Hepatocyte (in vitro differentiated cells): ENCODE measurements around the gene TLN1. TPM values are rescaled to one million over a fixed set of nuclear protein-coding genes. Genes with fewer than 3 reads are reported as not detected.

Experiments used
- DNase-seq: peaks from one replicate; pipeline ENCODE4 v3.0.0-alpha.2; 2016; ENCODE audit warnings: low spot score
- H2AFZ ChIP-seq: fragments of 200-600 bp; sonication (generic); 2 replicates; pipeline ENCODE4 v1.6.0; 2016; ENCODE audit warnings: antibody characterized with exemption, mild to moderate bottlenecking
- H3K27ac ChIP-seq: fragments of 200-600 bp; sonication (generic); 2 replicates; pipeline ENCODE4 v1.5.1; 2016; ENCODE audit warnings: mild to moderate bottlenecking
- H3K27me3 ChIP-seq: fragments of 200-600 bp; sonication (generic); 2 replicates; pipeline ENCODE4 v1.6.1; 2016
- H3K36me3 ChIP-seq: fragments of 200-600 bp; sonication (generic); replicated peaks from 2 replicates; pipeline ENCODE4 v1.5.1; 2016; ENCODE audit warnings: low read depth; ENCODE audit not compliant: insufficient read depth
- H3K4me1 ChIP-seq: fragments of 200-600 bp; sonication (generic); 2 replicates; pipeline ENCODE4 v1.5.1; 2016; ENCODE audit warnings: mild to moderate bottlenecking, moderate library complexity; ENCODE audit not compliant: insufficient read depth
- H3K4me2 ChIP-seq: fragments of 200-600 bp; sonication (generic); 2 replicates; pipeline ENCODE4 v1.6.0; 2016
- H3K4me3 ChIP-seq: fragments of 200-600 bp; sonication (generic); 2 replicates; pipeline ENCODE4 v1.5.1; 2016; ENCODE audit warnings: mild to moderate bottlenecking
- H3K79me2 ChIP-seq: fragments of 200-600 bp; sonication (generic); 2 replicates; pipeline ENCODE4 v1.6.0; 2017; ENCODE audit warnings: mild to moderate bottlenecking
- H3K9me2 ChIP-seq: fragments of 200-600 bp; sonication (generic); replicated peaks from 2 replicates; pipeline ENCODE4 v1.6.0; 2017; ENCODE audit warnings: mild to moderate bottlenecking; ENCODE audit not compliant: insufficient read depth
- H3K9me3 ChIP-seq: fragments of 200-600 bp; sonication (generic); 2 replicates; pipeline ENCODE4 v1.5.1; 2016; ENCODE audit warnings: low read depth, mild to moderate bottlenecking
- H4K20me1 ChIP-seq: fragments of 200-600 bp; sonication (generic); 2 replicates; pipeline ENCODE4 v1.6.0; 2016; ENCODE audit warnings: mild to moderate bottlenecking; ENCODE audit not compliant: insufficient read depth, poor library complexity, severe bottlenecking
- EZH2 ChIP-seq: fragments of 200-600 bp; sonication (generic); IDR thresholded peaks from 2 replicates; pipeline ENCODE4 v1.6.1; 2016; ENCODE audit warnings: antibody characterized with exemption, mild to moderate bottlenecking, borderline replicate concordance
- EZH2phosphoT487 ChIP-seq: fragments of 200-600 bp; sonication (generic); IDR thresholded peaks from one replicate; pipeline ENCODE4 v1.6.1; 2018; ENCODE audit warnings: antibody characterized with exemption, mild to moderate bottlenecking, low read depth, moderate library complexity; ENCODE audit not compliant: unreplicated experiment, severe bottlenecking
- WGBS: methylation state at CpG from one replicate; pipeline ENCODE4 v1.1.6; 2016; ENCODE audit warnings: low lambda C conversion rate; ENCODE audit errors: missing lambda C conversion rate; 5-methylcytosine and 5-hydroxymethylcytosine counted together
- polyA plus RNA-seq: library from polyadenylated mRNA; unstranded; fragments of >200 nt; fragmentation: Nextera tagmentation; extraction: Ambion mirVana; gene quantifications from 2 replicates; pipeline ENCODE4 v1.2.1, GENCODE V29; 2016
- total RNA-seq: library from RNA; depleted of rRNA; stranded (reverse); fragments of >200 nt; gene quantifications from 2 replicates; pipeline ENCODE4 v1.2.3, GENCODE V29; 2014
- TF ChIP-seq, protein P1 (sequence below): fragments of 200-600 bp; sonication (generic); IDR thresholded peaks from 2 replicates; pipeline ENCODE4 v1.5.1; 2016; ENCODE audit warnings: antibody characterized with exemption, mild to moderate bottlenecking; ENCODE audit not compliant: poor library complexity

TLN1 gene
- total and polyA plus RNA-seq, 2 experiments from 2014 or later = 70.5 to 113 TPM

DNA sequence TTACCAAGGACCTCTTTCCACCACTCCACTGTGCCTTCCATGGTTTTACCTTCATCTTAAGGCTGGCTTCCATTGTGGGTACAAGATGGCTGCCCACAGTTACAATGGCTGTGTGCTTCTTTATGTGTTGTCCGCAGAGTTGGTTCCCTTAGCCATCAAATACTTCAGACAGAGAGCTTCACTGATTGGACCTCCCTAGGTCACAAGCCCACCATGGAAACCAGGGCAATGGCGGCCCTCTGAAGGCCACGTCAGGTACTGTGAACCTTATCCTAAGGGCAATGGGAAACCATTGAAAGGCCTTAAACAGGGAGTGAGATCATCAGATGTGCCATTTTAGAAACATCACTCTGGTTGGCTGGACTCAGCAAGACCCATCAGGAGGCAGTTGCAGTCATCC, 64.1 kb downstream of the TLN1 start:
- H3K9me3 ChIP-seq = no peaks in the 10 kb centered on the region
- TF ChIP-seq EZH2phosphoT487 = no peak
- TF ChIP-seq EZH2 = no peak
- TF ChIP-seq, protein P1, sequence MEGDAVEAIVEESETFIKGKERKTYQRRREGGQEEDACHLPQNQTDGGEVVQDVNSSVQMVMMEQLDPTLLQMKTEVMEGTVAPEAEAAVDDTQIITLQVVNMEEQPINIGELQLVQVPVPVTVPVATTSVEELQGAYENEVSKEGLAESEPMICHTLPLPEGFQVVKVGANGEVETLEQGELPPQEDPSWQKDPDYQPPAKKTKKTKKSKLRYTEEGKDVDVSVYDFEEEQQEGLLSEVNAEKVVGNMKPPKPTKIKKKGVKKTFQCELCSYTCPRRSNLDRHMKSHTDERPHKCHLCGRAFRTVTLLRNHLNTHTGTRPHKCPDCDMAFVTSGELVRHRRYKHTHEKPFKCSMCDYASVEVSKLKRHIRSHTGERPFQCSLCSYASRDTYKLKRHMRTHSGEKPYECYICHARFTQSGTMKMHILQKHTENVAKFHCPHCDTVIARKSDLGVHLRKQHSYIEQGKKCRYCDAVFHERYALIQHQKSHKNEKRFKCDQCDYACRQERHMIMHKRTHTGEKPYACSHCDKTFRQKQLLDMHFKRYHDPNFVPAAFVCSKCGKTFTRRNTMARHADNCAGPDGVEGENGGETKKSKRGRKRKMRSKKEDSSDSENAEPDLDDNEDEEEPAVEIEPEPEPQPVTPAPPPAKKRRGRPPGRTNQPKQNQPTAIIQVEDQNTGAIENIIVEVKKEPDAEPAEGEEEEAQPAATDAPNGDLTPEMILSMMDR = no peak
- H3K79me2 ChIP-seq = no peaks in the 10 kb centered on the region
- no peaks in the 10 kb centered on the region for H4K20me1 ChIP-seq
- H3K4me1 ChIP-seq = peaks cover 20% of the 10 kb centered on the region
- H3K27ac ChIP-seq = no peak overlapping the region
- H3K4me2 ChIP-seq = no peak overlapping the region
- WGBS = 98% methylated on average over 3 of the region's 3 CpGs
- no peaks in the 10 kb centered on the region for H3K36me3 ChIP-seq
- no peak for DNase-seq
- no peak overlapping the region for H2AFZ ChIP-seq
- H3K9me2 ChIP-seq = no peaks in the 10 kb centered on the region
- H3K4me3 ChIP-seq = no peak overlapping the region
- no peaks in the 10 kb centered on the region for H3K27me3 ChIP-seq

DNA sequence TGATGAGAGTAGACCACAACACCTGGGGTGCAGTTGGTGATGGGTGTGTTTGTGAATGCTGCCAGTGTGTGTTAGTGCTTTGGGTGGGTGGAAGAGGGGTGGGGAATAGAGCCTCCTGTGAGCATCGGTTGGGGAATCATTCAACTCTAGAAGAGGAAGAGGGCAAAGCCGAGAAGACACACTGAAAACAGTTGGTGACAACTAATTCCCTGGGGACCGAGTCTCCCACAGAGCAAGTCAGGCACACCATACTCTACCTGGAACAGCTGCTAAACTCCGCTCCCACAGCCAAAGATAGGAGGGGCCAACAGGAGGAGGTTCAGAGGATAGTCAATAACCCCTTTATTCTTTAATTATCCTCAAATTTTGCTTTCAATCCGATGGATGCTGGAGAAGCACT, 65.4 kb downstream of the TLN1 start:
- H4K20me1 ChIP-seq = no peaks in the 10 kb centered on the region
- no peaks in the 10 kb centered on the region for H3K9me3 ChIP-seq
- no peaks in the 10 kb centered on the region for H3K79me2 ChIP-seq
- no peak overlapping the region for H3K4me3 ChIP-seq
- no peaks in the 10 kb centered on the region for H3K27me3 ChIP-seq
- no peak overlapping the region for H2AFZ ChIP-seq
- H3K4me2 ChIP-seq = no peak overlapping the region
- TF ChIP-seq EZH2phosphoT487 (no peak), EZH2 (no peak)
- TF ChIP-seq, protein P1 = no peak
- no peak overlapping the region for H3K27ac ChIP-seq
- no peaks in the 10 kb centered on the region for H3K36me3 ChIP-seq
- peaks cover 20% of the 10 kb centered on the region for H3K4me1 ChIP-seq
- no peaks in the 10 kb centered on the region for H3K9me2 ChIP-seq
- WGBS = 90% methylated on average over 5 of the region's 5 CpGs
- no peak for DNase-seq

DNA sequence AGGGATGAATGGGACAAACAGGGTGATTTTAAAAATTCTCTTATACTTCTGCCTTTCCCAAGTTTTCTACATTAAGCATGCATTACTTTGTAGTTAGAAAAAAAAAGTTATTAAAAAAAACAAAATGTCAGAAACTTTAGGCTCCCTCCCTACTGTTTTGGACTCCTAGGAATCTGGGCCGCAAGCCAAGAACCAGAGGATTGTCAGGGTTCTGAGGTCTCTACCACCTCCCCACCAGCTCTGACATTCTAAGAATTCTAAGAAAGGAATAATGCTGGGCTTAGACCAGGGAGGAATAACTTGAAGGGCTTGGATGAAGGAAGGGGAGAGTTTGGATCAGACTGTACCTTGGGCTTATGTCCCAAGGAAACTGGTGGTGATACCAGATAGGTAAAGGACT, 66.0 kb downstream of the TLN1 start:
- Histone ChIP-seq H3K9me2 (no peaks in the 10 kb centered on the region), H3K4me1 (peaks cover 20% of the 10 kb centered on the region), H3K27ac (no peak overlapping the region), H3K36me3 (no peaks in the 10 kb centered on the region), H3K4me3 (no peak overlapping the region), H3K79me2 (no peaks in the 10 kb centered on the region), H3K4me2 (no peak overlapping the region), H3K9me3 (no peaks in the 10 kb centered on the region), H2AFZ (no peak overlapping the region), H3K27me3 (no peaks in the 10 kb centered on the region), H4K20me1 (no peaks in the 10 kb centered on the region)
- TF ChIP-seq, protein P1 = no peak
- no peak for TF ChIP-seq EZH2
- no peak for TF ChIP-seq EZH2phosphoT487
- 95% methylated on average over 1 of the region's 1 CpG for WGBS
- no peak for DNase-seq

DNA sequence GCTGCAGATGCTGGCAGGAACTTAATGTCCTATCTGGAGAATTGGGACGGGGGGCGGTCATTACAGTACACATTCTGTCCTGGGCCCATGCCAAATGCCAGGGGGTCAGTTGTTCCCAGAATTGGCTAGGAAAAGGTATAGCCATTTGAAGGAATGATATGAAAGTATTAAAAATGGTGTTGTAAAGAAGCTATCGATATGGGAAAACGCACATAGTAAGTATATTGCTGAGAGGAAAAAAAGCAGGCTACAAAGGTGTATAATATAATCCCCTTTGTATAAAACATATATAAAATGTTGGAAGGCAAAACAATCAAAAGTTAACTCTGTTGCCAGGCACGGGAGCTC, 66.5 kb downstream of the TLN1 start:
- Histone ChIP-seq H3K4me1 (peaks cover 20% of the 10 kb centered on the region), H3K79me2 (no peaks in the 10 kb centered on the region), H3K9me2 (no peaks in the 10 kb centered on the region), H3K9me3 (no peaks in the 10 kb centered on the region), H3K27ac (no peak overlapping the region), H3K4me2 (peak overlapping the region; percentile 98), H3K4me3 (peak overlapping the region; percentile 82), H3K36me3 (no peaks in the 10 kb centered on the region), H2AFZ (peak overlapping the region; percentile 51), H3K27me3 (no peaks in the 10 kb centered on the region), H4K20me1 (no peaks in the 10 kb centered on the region)
- WGBS = 61% methylated on average over 5 of the region's 5 CpGs
- no peak for DNase-seq
- TF ChIP-seq EZH2 = no peak
- TF ChIP-seq EZH2phosphoT487 = no peak
- TF ChIP-seq, protein P1 = no peak
